Measurements from ENCODE around the gene MTCL1. TPM values are rescaled to one million over a fixed set of nuclear protein-coding genes. Genes with fewer than 3 reads are reported as not detected.

The MTCL1 gene
- total RNA-seq, 1 experiment from 2014 or later = 297 TPM

DNA sequence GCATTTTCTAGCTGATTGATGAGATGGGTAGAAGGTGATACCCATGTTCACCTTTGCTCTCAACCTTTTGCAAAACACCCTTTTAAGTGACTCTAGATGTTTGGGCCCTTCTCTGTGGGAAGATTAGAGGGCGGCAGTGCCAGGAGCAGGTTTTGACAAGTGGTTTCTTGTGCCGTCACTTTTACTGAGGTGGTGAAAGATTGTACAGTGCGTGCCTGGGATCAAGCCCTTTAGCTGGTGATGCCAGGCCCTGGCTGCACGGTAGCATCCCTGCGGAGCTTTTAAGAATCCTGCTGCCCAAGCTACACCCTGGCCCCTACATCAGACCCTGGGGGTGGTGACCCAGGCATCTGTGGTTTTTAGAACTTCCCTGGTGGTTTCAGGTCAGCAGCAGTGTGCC, 29.1 kb downstream of the MTCL1 start:
- no peak overlapping the region for H3K4me3 Mint-ChIP-seq (ENCODE audit: low read depth, unreplicated experiment)
- no peak for DNase-seq
- no peaks in the 10 kb centered on the region for H3K9me3 Mint-ChIP-seq (ENCODE audit: low read depth, unreplicated experiment)
- no TSS peak for BruUV-seq (replicated peaks)
- peaks cover 78% of the 10 kb centered on the region for H3K36me3 Mint-ChIP-seq (ENCODE audit: insufficient read depth, unreplicated experiment)
- TF ChIP-seq, protein P1, sequence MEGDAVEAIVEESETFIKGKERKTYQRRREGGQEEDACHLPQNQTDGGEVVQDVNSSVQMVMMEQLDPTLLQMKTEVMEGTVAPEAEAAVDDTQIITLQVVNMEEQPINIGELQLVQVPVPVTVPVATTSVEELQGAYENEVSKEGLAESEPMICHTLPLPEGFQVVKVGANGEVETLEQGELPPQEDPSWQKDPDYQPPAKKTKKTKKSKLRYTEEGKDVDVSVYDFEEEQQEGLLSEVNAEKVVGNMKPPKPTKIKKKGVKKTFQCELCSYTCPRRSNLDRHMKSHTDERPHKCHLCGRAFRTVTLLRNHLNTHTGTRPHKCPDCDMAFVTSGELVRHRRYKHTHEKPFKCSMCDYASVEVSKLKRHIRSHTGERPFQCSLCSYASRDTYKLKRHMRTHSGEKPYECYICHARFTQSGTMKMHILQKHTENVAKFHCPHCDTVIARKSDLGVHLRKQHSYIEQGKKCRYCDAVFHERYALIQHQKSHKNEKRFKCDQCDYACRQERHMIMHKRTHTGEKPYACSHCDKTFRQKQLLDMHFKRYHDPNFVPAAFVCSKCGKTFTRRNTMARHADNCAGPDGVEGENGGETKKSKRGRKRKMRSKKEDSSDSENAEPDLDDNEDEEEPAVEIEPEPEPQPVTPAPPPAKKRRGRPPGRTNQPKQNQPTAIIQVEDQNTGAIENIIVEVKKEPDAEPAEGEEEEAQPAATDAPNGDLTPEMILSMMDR (IDR thresholded peaks at IDR 0.05; ENCODE audit: unreplicated experiment) = no peak
- H3K27me3 Mint-ChIP-seq (ENCODE audit: unreplicated experiment) = no peaks in the 10 kb centered on the region
- peaks cover 61% of the 10 kb centered on the region for H3K4me1 Mint-ChIP-seq (ENCODE audit: low read depth, unreplicated experiment)
- CTCF ChIA-PET = no interaction called here
- intact Hi-C loops (cut with micrococcal nuclease; ENCODE audit: unreplicated experiment) = no loop called here
- H3K27ac Mint-ChIP-seq (ENCODE audit: unreplicated experiment) = peak overlapping the region; percentile 99

DNA sequence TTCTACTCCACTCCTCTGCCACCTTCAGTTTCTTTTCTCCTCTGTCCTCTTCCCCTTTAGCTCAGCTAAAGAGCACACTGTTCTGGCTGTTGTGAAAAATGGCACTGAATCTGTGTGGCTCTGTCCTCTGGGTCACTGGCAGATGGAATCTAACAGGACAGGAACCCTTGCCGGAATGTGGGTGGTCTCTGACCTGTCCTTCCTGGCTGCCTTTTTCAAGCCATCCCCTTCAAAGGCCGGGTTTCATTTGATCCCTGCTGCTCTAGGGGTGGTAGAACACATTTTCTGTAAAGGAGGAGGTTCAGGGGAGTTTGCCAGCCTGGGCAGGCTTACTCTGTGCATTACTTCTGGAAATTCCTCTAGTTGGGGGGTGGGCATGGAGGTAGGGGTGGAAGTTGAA, 29.9 kb downstream of the MTCL1 start:
- peaks cover 54% of the 10 kb centered on the region for H3K4me1 Mint-ChIP-seq (ENCODE audit: low read depth, unreplicated experiment)
- no peak for DNase-seq
- intact Hi-C loops (cut with micrococcal nuclease; ENCODE audit: unreplicated experiment) = no loop called here
- CTCF ChIA-PET = no interaction called here
- TF ChIP-seq, protein P1 (IDR thresholded peaks at IDR 0.05; ENCODE audit: unreplicated experiment) = no peak
- H3K27me3 Mint-ChIP-seq (ENCODE audit: unreplicated experiment) = no peaks in the 10 kb centered on the region
- peak overlapping the region; percentile 6 for H3K27ac Mint-ChIP-seq (ENCODE audit: unreplicated experiment)
- no peak overlapping the region for H3K4me3 Mint-ChIP-seq (ENCODE audit: low read depth, unreplicated experiment)
- BruUV-seq (replicated peaks) = no TSS peak
- no peaks in the 10 kb centered on the region for H3K9me3 Mint-ChIP-seq (ENCODE audit: low read depth, unreplicated experiment)
- peaks cover 71% of the 10 kb centered on the region for H3K36me3 Mint-ChIP-seq (ENCODE audit: insufficient read depth, unreplicated experiment)

DNA sequence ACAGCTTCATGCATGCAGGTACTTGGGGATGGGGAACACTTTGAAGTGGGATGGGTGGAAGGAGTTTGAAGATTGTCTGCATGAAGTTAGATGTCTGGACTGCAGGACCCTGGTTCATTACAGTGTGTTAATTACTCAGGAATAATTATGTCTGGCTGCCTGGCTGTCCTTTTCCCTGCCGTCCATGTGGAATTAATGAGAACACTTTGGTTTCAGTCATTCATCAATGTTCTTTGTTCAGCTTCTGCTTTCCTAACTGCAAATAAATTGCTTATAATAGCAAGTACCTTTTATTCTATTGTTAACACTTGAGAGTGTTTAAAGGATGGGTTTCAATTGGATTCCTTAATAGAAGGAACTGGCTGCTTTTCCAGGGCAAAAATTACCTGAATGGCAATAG, 35.8 kb downstream of the MTCL1 start:
- peaks cover 52% of the 10 kb centered on the region for H3K36me3 Mint-ChIP-seq (ENCODE audit: insufficient read depth, unreplicated experiment)
- no peaks in the 10 kb centered on the region for H3K27me3 Mint-ChIP-seq (ENCODE audit: unreplicated experiment)
- no TSS peak for BruUV-seq (replicated peaks)
- H3K4me1 Mint-ChIP-seq (ENCODE audit: low read depth, unreplicated experiment) = peaks cover 39% of the 10 kb centered on the region
- H3K9me3 Mint-ChIP-seq (ENCODE audit: low read depth, unreplicated experiment) = no peaks in the 10 kb centered on the region
- TF ChIP-seq, protein P1 (IDR thresholded peaks at IDR 0.05; ENCODE audit: unreplicated experiment) = no peak
- DNase-seq = no peak
- H3K27ac Mint-ChIP-seq (ENCODE audit: unreplicated experiment) = no peak overlapping the region
- intact Hi-C loops (cut with micrococcal nuclease; ENCODE audit: unreplicated experiment) = no loop called here
- H3K4me3 Mint-ChIP-seq (ENCODE audit: low read depth, unreplicated experiment) = no peak overlapping the region
- CTCF ChIA-PET = no interaction called here

DNA sequence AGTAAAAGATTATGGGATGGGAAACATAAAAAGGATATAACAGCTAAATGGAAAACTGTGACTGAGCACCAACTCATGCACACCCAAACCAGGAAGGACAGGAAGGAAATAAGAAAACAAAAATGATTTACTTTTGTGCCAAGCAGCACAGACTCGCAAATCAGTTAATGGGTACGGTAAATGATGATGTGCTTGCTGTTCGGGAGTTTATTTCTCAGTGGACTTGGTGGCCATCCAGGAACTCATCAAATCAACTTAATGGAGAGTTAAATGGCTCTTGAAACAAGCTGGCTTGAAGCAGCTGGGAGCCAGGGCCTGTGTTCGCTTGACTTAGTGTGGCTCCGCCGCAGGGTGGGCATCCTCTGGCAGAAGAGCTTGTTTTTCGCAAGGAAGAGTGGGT, 36.2 kb downstream of the MTCL1 start:
- CTCF ChIA-PET = no interaction called here
- H3K27ac Mint-ChIP-seq (ENCODE audit: unreplicated experiment) = no peak overlapping the region
- intact Hi-C loops (cut with micrococcal nuclease; ENCODE audit: unreplicated experiment) = no loop called here
- BruUV-seq (replicated peaks) = no TSS peak
- TF ChIP-seq, protein P1 (IDR thresholded peaks at IDR 0.05; ENCODE audit: unreplicated experiment) = no peak
- no peak for DNase-seq
- H3K36me3 Mint-ChIP-seq (ENCODE audit: insufficient read depth, unreplicated experiment) = peaks cover 52% of the 10 kb centered on the region
- H3K4me3 Mint-ChIP-seq (ENCODE audit: low read depth, unreplicated experiment) = no peak overlapping the region
- H3K27me3 Mint-ChIP-seq (ENCODE audit: unreplicated experiment) = no peaks in the 10 kb centered on the region
- H3K9me3 Mint-ChIP-seq (ENCODE audit: low read depth, unreplicated experiment) = no peaks in the 10 kb centered on the region
- peaks cover 43% of the 10 kb centered on the region for H3K4me1 Mint-ChIP-seq (ENCODE audit: low read depth, unreplicated experiment)

Data from Calu3 (cell line).